Measurements from ENCODE around the gene ARMCX1.
"Not testable (repeated sequence)": the region's sequence is repeated elsewhere in the genome, so short reads cannot be mapped to it uniquely, and the experiment has no call there.

ARMCX1 gene

GRCh38 chrX:101550362-101550750 is at the start of gene ARMCX1:
TSS of gene ARMCX1 (plus strand) at chrX:101550547. CDS start at chrX:101552931, 2,384 bp downstream.
- DNase-seq, result no peak

DNA sequence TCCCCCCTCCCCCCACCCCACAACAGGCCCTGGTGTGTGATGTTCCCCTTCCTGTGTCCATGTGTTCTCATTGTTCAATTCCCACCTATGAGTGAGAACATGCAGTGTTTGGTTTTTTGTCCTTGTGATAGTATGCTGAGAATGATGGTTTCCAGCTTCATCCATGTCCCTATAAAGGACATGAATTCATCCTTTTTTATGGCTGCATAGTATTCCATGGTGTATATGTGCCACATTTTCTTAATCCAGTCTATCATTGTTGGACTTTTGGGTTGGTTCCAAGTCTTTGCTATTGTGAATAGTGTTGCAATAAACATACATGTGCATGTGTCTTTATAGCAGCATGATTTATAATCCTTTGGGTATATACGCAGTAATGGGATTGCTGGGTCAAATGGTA is 47.4 kb upstream of the ARMCX1 start:
- not testable (repeated sequence) for DNase-seq

GRCh38 chrX:101507372-101507771 is 43.0 kb upstream of the ARMCX1 start:
- DNase-seq, result no peak

GRCh38 chrX:101507986-101508385 is 42.4 kb upstream of the ARMCX1 start:
- DNase-seq, result no peak

GRCh38 chrX:101530944-101531343 is 19.4 kb upstream of the ARMCX1 start:
- DNase-seq, result no peak

- DNase-seq, result no peak
These were observed 11.2 kb upstream of the ARMCX1 start for GRCh38 chrX:101539116-101539515.

DNA sequence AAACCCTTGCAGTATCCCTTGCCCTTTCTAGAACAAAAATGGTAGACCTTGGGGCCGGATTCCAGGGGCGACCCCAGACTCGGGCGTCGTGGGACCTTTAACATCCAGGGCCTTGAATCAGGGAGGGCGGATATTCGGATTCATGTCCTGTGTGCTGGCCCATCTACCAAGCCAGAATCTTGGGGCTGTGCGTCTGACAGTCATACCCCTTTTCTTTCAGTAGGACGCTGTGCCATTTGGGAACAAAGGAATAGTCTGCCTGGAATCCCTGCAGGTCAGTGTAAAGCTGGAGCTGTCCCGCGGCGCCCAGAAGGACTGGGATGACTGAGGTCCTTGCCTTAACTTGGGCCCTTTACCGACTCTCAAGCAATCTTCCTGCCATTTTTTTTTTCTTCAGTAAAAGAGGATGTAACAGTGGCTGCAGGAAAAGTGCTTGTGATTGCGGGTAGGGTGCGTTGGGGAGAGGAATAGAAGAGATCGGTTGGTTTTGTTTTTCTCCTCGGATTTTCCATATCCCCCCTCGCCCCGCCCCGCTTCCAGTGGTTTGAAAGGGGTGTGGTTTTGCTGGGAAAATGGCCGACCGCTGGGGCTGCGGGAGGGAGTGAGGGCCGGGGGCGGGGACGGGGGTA is 518 bp downstream of the ARMCX1 start:
- no peak for DNase-seq

DNA sequence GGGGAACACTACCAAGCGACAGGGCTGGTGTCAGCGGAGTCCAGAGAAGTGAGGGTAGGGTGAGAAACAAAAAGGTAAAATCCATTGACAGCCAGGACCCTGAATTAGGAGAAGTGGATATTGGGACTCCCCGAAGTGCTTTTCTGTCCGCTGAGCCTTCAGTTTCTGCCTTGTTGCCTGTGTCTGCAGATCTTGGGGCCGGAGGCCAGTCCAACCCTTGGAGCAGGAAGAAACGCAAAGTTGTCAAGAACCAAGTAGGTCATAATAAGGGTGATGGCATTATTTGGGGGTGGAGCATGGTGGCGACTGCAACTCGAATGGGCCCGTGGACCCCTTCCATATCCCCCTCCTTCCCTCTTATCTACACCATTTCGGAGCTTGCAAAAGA is 1.0 kb downstream of the ARMCX1 start:
- no peak for DNase-seq

GRCh38 chrX:101552714-101553113 is 2.4 kb downstream of the ARMCX1 start:
- no peak for DNase-seq

DNA sequence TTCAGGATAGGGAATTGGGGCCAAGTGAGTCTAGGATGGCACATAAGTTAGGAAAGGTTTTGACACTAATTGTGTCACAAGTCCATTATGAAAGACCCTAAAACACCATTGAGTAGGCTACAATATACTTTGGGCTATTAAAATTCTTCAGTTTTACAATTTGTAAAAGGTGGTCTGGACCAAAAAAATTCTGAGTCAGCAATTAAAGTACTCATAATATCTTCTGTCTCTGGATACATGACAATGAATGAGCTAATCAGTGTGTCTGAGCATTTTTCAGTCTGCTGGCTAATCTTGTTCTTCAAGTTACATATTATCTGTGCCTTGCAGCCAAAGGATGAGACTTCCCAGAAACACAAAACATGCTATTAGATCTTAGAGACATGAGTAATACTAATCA is 14.3 kb downstream of the ARMCX1 start:
- no peak for DNase-seq

DNA sequence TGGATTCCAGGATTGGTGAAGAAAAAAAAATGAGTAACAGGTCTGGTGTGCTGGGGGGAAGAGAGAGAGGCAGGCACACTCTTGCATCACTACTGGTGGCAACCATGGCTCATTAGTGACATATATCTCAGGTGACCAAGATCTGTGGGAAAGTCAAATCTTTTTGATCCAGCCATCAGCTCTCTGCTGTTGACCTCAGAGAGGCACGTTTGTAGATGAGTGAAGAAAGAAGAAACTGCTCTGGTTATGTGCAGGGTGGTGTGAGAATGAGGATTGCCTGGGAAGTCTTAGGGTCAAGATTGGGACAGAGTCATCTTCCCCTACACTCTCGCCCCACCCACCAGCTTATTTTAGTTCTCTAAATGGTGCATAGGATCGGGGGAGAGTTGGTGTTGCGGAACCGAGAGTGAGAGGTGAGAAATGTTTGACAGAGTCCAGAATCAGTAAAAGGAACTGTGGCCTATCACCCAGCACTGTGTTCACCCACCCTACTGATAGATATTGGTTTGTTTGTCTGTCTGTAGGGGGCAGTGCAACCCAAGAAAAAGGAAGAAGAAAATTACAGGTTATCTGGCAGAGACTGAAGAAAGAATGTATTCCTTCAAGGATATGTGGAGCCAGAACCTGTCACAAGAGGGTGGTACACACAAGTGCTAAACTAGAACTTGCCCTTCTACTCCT is 45.5 kb downstream of the ARMCX1 start:
- DNase-seq, result no peak

DNA sequence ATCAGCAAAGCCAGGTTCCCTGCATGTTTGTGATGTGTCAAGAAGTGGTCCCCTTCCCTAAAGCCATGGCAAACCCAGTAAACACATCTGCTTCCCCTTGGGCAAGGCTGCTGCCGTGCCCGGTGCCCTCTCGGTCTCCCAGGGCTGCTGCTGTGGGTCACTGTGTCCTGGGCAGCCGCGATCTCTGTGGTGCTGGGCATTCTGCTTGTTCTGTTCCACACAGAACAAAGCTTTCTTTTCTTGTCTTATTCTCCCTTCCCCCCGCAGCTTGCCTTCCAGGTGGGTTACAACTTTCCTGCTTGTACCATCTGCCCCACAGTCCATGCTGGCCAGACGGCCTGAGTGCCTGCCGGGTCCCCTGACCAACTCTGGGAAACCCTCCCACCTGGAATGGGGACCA is 49.2 kb downstream of the ARMCX1 start:
- DNase-seq, result not testable (repeated sequence)

GRCh38 chrX:101602077-101602476 is 51.7 kb downstream of the ARMCX1 start:
- no peak for DNase-seq

Data from NCI-H2081 treated with DMSO at 0.1 percent for 48 hours (cell line).